Endothelial cell of umbilical vein (primary cell): Measurements from ENCODE around the gene HSPB6. TPM values are rescaled to one million over a fixed set of nuclear protein-coding genes. Genes with fewer than 3 reads are reported as not detected.

Source experiments
- BruUV-seq: library from RNA; stranded (reverse); fragments of 400-500 nt; replicated peaks from 2 replicates; lab custom pipeline; 2021; lab: Mats Ljungman, UMichigan
- CTCF ChIA-PET: fragments of 300-600, 350-600 bp; sonication (Branson Sonifier 250); formaldehyde crosslinking; loops from one replicate; lab custom pipeline; 2021; ENCODE audit warnings: antibody characterized with exemption, inconsistent platforms; lab: Charles Lee
- POLR2A ChIA-PET: fragments of 300-600, 350-600 bp; sonication (Branson Sonifier 250); formaldehyde crosslinking; loops from one replicate; lab custom pipeline; 2021; ENCODE audit warnings: antibody characterized with exemption, inconsistent platforms; lab: Charles Lee
- DNase-seq: peaks from one replicate; pipeline ENCODE4 v3.0.0-alpha.2; 2011; ENCODE audit warnings: low read depth, low spot score
- FAIRE-seq: peaks from 2 replicates; lab custom pipeline; 2011; peaks lifted over from hg19 to GRCh38; lab: Jason Lieb, UNC
- H2AFZ ChIP-seq: 2 replicates; pipeline ENCODE4 v1.6.0; 2012; ENCODE audit warnings: low read depth, low read length, control low read depth, inconsistent platforms
- H3K27ac ChIP-seq: 2 replicates; pipeline ENCODE4 v1.5.1; 2011; ENCODE audit warnings: low read depth, mild to moderate bottlenecking, control low read depth, low read length, moderate library complexity; ENCODE audit not compliant: insufficient read depth
- H3K27me3 ChIP-seq, 2 experiments: 2 replicates each; pipeline versions ENCODE4 v1.6.0 to v1.6.1; 2011; ENCODE audit warnings: low read length in 2 of 2, mixed read lengths in 1 of 2; ENCODE audit not compliant: control insufficient read depth in 2 of 2, insufficient read depth in 2 of 2
- H3K36me3 ChIP-seq, 2 experiments: 2 replicates in 1 of 2; 3 replicates in 1 of 2; pipeline ENCODE4 v1.5.1; 2011; ENCODE audit warnings: low read length in 2 of 2, mild to moderate bottlenecking in 1 of 2, moderate library complexity in 1 of 2; ENCODE audit not compliant: control insufficient read depth in 2 of 2, insufficient read depth in 2 of 2; ENCODE audit errors: extremely low read depth in 1 of 2
- H3K4me1 ChIP-seq: 3 replicates; pipeline ENCODE4 v1.5.1; 2011; ENCODE audit warnings: mild to moderate bottlenecking, low read length; ENCODE audit not compliant: control insufficient read depth, insufficient read depth; ENCODE audit errors: extremely low read depth
- H3K4me2 ChIP-seq: 2 replicates; pipeline ENCODE4 v1.6.1; 2011; ENCODE audit warnings: low read length, control low read depth, mixed read lengths; ENCODE audit not compliant: insufficient read depth
- H3K4me3 ChIP-seq, 3 experiments: fragments of 200-600 bp in 1 of 3; sonication (generic), shearing (Covaris generic) in 1 of 3; replicated peaks in 1 of 3; 2 replicates each; pipeline ENCODE4 v1.5.1; 2011 to 2016; ENCODE audit warnings: control low read depth in 3 of 3, low read length in 3 of 3, mild to moderate bottlenecking in 2 of 3, inconsistent platforms in 1 of 3, low read depth in 1 of 3, moderate library complexity in 1 of 3; ENCODE audit not compliant: insufficient read depth in 1 of 3
- H3K79me2 ChIP-seq: 2 replicates; pipeline ENCODE4 v1.6.0; 2012; ENCODE audit warnings: low read length, inconsistent platforms; ENCODE audit not compliant: control insufficient read depth, insufficient read depth
- H3K9ac ChIP-seq: replicated peaks from 2 replicates; pipeline ENCODE3; 2011; ENCODE audit warnings: low read length, control low read depth; ENCODE audit not compliant: insufficient read depth; ENCODE audit errors: extremely low read depth
- H3K9me1 ChIP-seq: replicated peaks from 3 replicates; pipeline ENCODE4 v1.6.0; 2011; ENCODE audit warnings: mild to moderate bottlenecking, low read length; ENCODE audit not compliant: control insufficient read depth, insufficient read depth; ENCODE audit errors: extremely low read depth
- H3K9me3 ChIP-seq: replicated peaks from 2 replicates; pipeline ENCODE4 v1.5.1; 2012; ENCODE audit warnings: low read length, inconsistent platforms; ENCODE audit not compliant: control insufficient read depth, insufficient read depth
- H4K20me1 ChIP-seq: replicated peaks from 2 replicates; pipeline ENCODE3; 2011; ENCODE audit warnings: mild to moderate bottlenecking, low read length; ENCODE audit not compliant: control insufficient read depth, insufficient read depth; ENCODE audit errors: extremely low read depth
- EZH2 ChIP-seq: IDR thresholded peaks from 2 replicates; pipeline ENCODE4 v1.6.1; 2012; ENCODE audit warnings: borderline replicate concordance, low read depth, mild to moderate bottlenecking, moderate library complexity, low read length, inconsistent platforms; ENCODE audit not compliant: severe bottlenecking
- FOS ChIP-seq: IDR thresholded peaks from 2 replicates; pipeline ENCODE4 v1.6.1; 2011; ENCODE audit warnings: mild to moderate bottlenecking, low read length, moderate library complexity, borderline replicate concordance; ENCODE audit not compliant: insufficient read depth
- GATA2 ChIP-seq: IDR thresholded peaks from 2 replicates; pipeline ENCODE4 v1.7.0; 2011; ENCODE audit warnings: low read depth, mild to moderate bottlenecking, moderate library complexity, mixed read lengths, low read length; ENCODE audit not compliant: insufficient read length, insufficient read depth
- JUN ChIP-seq: IDR thresholded peaks from 2 replicates; pipeline ENCODE4 v1.6.1; 2011; ENCODE audit warnings: borderline replicate concordance, low read depth; ENCODE audit not compliant: insufficient read length, insufficient read depth
- MYC ChIP-seq: IDR thresholded peaks from one replicate; pipeline ENCODE4 v1.6.1; 2011; ENCODE audit warnings: mild to moderate bottlenecking, low read depth, low read length
- POLR2A ChIP-seq: IDR thresholded peaks from 2 replicates; pipeline ENCODE4 v1.6.1; 2012; ENCODE audit warnings: low read depth, mild to moderate bottlenecking, control low read depth, low read length
- POLR2AphosphoS5 ChIP-seq: IDR thresholded peaks from 2 replicates; pipeline ENCODE4 v1.6.1; 2012; ENCODE audit warnings: low read depth, mild to moderate bottlenecking, control low read depth, low read length, moderate library complexity; ENCODE audit not compliant: insufficient read depth
- dilution Hi-C: fragments of 300-500 bp; cut with MboI; formaldehyde crosslinking; loops from one replicate; pipeline ENCODE4 v1.15.0; 2019; ENCODE audit warnings: low sequenced_read_pairs; ENCODE audit not compliant: extremely low pct_ligation_motif_present
- intact Hi-C: fragments of 100-400 bp; cut with micrococcal nuclease; formaldehyde crosslinking; loops from one replicate; pipeline ENCODE4 v1.10.0; 2022
- polyA plus RNA-seq, 4 experiments: library from polyadenylated mRNA; depleted of rRNA in 3 of 4; stranded (reverse) in 3 of 4; unstranded in 1 of 4; fragments of >200 nt; gene quantifications; 2 replicates each; pipeline versions ENCODE4 v1.2.1 to v1.2.3, GENCODE V29; 2011 to 2012; ENCODE audit warnings: missing spikeins in 1 of 4
- total RNA-seq: library from RNA; stranded (reverse); gene quantifications from 2 replicates; pipeline ENCODE4 v1.2.3, GENCODE V29; 2021
- TF ChIP-seq, protein P1 (sequence below), 2 donors: IDR thresholded peaks; 1 replicate in 1 of 2; 2 replicates in 1 of 2; pipeline ENCODE4 v1.5.1; 2011; ENCODE audit warnings: low read length in 2 of 2, mild to moderate bottlenecking in 2 of 2, moderate library complexity in 2 of 2, control low read depth in 1 of 2, inconsistent platforms in 1 of 2, low read depth in 1 of 2; ENCODE audit not compliant: insufficient read depth in 1 of 2; ENCODE audit errors: extremely low read depth in 1 of 2
- TF ChIP-seq, protein P2 (sequence below): IDR thresholded peaks from 2 replicates; pipeline ENCODE4 v1.6.1; 2011; ENCODE audit not compliant: insufficient read depth, insufficient read length

Gene HSPB6
- total and polyA plus RNA-seq, 2 donors (not counting 3 experiments of a cell fraction or from before 2014, with no cell fraction given), result 3.4 to 6.2 TPM

DNA sequence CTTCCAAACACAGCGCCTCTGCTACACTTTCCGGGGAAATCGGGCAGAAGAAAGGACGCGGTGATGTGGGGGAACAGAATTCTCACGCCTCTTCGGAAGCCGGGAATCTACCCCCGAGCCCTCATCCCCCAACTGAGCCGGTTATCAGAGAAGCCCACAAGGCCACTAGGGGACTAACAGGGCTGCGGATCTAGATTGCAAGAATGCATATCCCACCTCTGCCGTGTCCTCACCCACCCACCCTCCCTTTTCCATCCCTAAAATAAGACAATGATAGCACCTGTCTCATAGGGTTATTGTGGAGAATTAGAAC is 15.7 kb downstream of the HSPB6 start:
- no peaks in the 10 kb centered on the region for H4K20me1 ChIP-seq
- intact Hi-C loops (loop anchor here (1.0 kb wide), 1 partner anchor 190 kb away; no protein-coding TSS in a partner anchor), dilution Hi-C loops (no loop called here)
- no peak for FAIRE-seq
- DNase-seq, result no peak
- peak overlapping the region; percentile 97 for H2AFZ ChIP-seq
- no TSS peak for BruUV-seq
- H3K79me2 ChIP-seq, result peaks cover 5% of the 10 kb centered on the region
- ChIA-PET CTCF (interaction anchor here (0.8 to 1.6 kb wide), 5 partner anchors 13 to 190 kb away, joined by 3 to 5 read pairs (median 3); no protein-coding TSS in a partner anchor), POLR2A (interaction anchor here (1.0 kb wide), 1 partner anchor 16 kb away, joined by 3 read pairs; no protein-coding TSS in a partner anchor)
- peak overlapping the region; percentile 64 for H3K27ac ChIP-seq
- peak overlapping the region; percentile 25 to 62 (median 62) for H3K4me3 ChIP-seq
- peaks cover 19% of the 10 kb centered on the region for H3K4me1 ChIP-seq
- H3K9me3 ChIP-seq, result no peaks in the 10 kb centered on the region
- peak overlapping the region; percentile 85 for H3K4me2 ChIP-seq
- peaks cover 5 to 22% of the 10 kb centered on the region in 2 experiments for H3K36me3 ChIP-seq
- no peaks in the 10 kb centered on the region for H3K9me1 ChIP-seq
- TF ChIP-seq, protein P1, sequence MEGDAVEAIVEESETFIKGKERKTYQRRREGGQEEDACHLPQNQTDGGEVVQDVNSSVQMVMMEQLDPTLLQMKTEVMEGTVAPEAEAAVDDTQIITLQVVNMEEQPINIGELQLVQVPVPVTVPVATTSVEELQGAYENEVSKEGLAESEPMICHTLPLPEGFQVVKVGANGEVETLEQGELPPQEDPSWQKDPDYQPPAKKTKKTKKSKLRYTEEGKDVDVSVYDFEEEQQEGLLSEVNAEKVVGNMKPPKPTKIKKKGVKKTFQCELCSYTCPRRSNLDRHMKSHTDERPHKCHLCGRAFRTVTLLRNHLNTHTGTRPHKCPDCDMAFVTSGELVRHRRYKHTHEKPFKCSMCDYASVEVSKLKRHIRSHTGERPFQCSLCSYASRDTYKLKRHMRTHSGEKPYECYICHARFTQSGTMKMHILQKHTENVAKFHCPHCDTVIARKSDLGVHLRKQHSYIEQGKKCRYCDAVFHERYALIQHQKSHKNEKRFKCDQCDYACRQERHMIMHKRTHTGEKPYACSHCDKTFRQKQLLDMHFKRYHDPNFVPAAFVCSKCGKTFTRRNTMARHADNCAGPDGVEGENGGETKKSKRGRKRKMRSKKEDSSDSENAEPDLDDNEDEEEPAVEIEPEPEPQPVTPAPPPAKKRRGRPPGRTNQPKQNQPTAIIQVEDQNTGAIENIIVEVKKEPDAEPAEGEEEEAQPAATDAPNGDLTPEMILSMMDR (IDR thresholded peaks at IDR 0.05; ENCODE audit: extremely low read depth in 1 of 2, insufficient read depth in 1 of 2, low read depth in 1 of 2, low read length in 2 of 2), result peak in 1 of 2 donors; percentile 19
- TF ChIP-seq POLR2AphosphoS5, result no peak
- H3K9ac ChIP-seq, result peak overlapping the region; percentile 53
- no peaks in the 10 kb centered on the region for H3K27me3 ChIP-seq

DNA sequence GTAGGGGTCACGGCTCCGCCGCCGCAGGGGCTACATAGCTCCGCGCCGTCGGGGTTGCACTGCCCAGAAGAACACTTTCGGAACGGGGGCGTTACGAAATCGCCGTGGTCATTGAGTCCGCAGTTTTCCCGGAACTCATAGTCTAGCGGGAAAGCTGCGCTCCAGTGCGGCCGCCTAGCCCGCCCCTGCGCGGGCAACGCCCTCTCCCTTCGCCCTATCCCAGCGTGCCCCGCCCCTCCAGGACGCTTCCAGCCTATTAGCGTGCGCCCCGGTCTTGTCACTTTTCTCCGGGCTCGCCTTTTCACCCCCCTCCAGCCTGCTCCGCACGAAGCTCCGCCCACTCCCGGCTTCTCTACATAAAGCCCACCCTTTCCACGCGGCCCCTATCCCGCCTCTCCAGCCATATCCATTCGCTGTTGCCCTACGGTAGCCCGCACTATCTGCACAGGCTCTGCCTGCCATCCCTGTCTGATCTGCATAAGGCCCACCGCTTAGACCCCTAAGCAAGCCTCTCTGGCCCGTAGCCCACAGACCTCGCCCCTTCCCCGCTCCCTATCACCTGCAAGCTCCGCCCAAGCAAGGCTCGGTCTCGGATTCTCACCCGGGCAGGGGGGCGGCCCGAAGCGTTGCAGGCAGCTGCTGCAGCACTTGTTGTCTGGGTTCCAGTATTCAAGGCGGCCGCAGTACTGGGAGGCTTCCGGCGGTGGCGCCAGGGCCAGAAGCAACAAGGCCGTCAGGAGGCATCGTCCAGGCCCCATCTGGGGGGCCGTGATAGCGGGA is 16.2 kb downstream of the HSPB6 start:
- intact Hi-C loops, result loop anchor here (1.0 kb wide), 3 partner anchors 23 to 191 kb away; no protein-coding TSS in a partner anchor
- peak overlapping the region; percentile 64 for H3K27ac ChIP-seq

More for the DNA sequence above, 16.2 kb downstream of the HSPB6 start:
- dilution Hi-C loops, result no loop called here
- Histone ChIP-seq H2AFZ (peak overlapping the region; percentile 97), H3K27me3 (no peaks in the 10 kb centered on the region), H3K9ac (peak overlapping the region; percentile 57), H3K4me2 (peak overlapping the region; percentile 85), H3K4me1 (peaks cover 14% of the 10 kb centered on the region), H3K79me2 (no peaks in the 10 kb centered on the region), H3K4me3 (peak overlapping the region; percentile 50 to 78 (median 62)), H3K36me3 (peaks cover 5 to 22% of the 10 kb centered on the region in 2 experiments), H3K9me1 (no peaks in the 10 kb centered on the region), H3K9me3 (no peaks in the 10 kb centered on the region), H4K20me1 (no peaks in the 10 kb centered on the region)
- peak; percentile 97 for DNase-seq
- ChIA-PET POLR2A (interaction anchor here (1.0 kb wide), 1 partner anchor 17 kb away, joined by 3 read pairs; no protein-coding TSS in a partner anchor), CTCF (interaction anchor here (0.8 to 1.6 kb wide), 7 partner anchors 8 to 191 kb away, joined by 3 to 5 read pairs (median 3); partner anchors contain the start of gene LIN37)
- FAIRE-seq, result peak; percentile 96
- no TSS peak for BruUV-seq
- TF ChIP-seq, protein P1 (IDR thresholded peaks at IDR 0.05; ENCODE audit: extremely low read depth in 1 of 2, insufficient read depth in 1 of 2, low read depth in 1 of 2, low read length in 2 of 2), result no peak
- TF ChIP-seq GATA2 (no peak), POLR2AphosphoS5 (peak; percentile 57), JUN (no peak), POLR2A (peak; percentile 72), MYC (no peak), FOS (peak; percentile 25), EZH2 (no peak)
- TF ChIP-seq, protein P2, sequence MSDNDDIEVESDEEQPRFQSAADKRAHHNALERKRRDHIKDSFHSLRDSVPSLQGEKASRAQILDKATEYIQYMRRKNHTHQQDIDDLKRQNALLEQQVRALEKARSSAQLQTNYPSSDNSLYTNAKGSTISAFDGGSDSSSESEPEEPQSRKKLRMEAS, result no peak
